Tibial nerve (tissue), 3 donors: ENCODE measurements around the gene ZNF644.

Source experiments
- CTCF ChIP-seq, 5 experiments: fragments of 200-600 bp in 3 of 5; fragments of 450-650 bp in 2 of 5; sonication (generic) in 3 of 5; IDR thresholded peaks; one replicate each; pipeline ENCODE4 v1.5.1; 2016 to 2019; ENCODE audit warnings: antibody characterized with exemption in 5 of 5, mild to moderate bottlenecking in 3 of 5, moderate library complexity in 2 of 5
- POLR2A ChIP-seq, 2 donors: fragments of 450-650 bp; IDR thresholded peaks; one replicate each; pipeline ENCODE4 v1.6.1; 2017; ENCODE audit warnings: antibody characterized with exemption in 2 of 2, mild to moderate bottlenecking in 2 of 2, moderate library complexity in 2 of 2

GRCh38 chr1:91011726-91012125 lies 10.1 kb downstream of the ZNF644 start:
- no peak for TF ChIP-seq POLR2A (IDR thresholded peaks at IDR 0.05)
- TF ChIP-seq CTCF (IDR thresholded peaks at IDR 0.05): no peak
